Body of pancreas (tissue), 4 donors: ENCODE data around the gene TSTD2.

Source experiments
- CTCF ChIP-seq, 7 experiments: fragments of 450-650 bp in 4 of 7; fragments of 200-600 bp in 3 of 7; sonication (generic) in 3 of 7; IDR thresholded peaks; one replicate each; pipeline ENCODE4 v1.5.1; 2016 to 2019; ENCODE audit warnings: antibody characterized with exemption in 7 of 7
- POLR2A ChIP-seq, 3 donors: fragments of 450-650 bp; IDR thresholded peaks; one replicate each; pipeline ENCODE4 v1.6.1; 2016; ENCODE audit warnings: antibody characterized with exemption in 3 of 3, mild to moderate bottlenecking in 2 of 3

GRCh38 chr9:97647996-97648395 is 14.8 kb upstream of the TSTD2 start:
- TF ChIP-seq CTCF (IDR thresholded peaks at IDR 0.05) (no peak), POLR2A (IDR thresholded peaks at IDR 0.05) (no peak)
